HG02938 (cell line): ENCODE data around the gene CASQ1.

Experiments
- ATAC-seq: cut with Tn5 transposase; IDR thresholded peaks from one replicate; pipeline ENCODE4 v1.9.1; 2021; ENCODE audit warnings: mild to moderate bottlenecking, moderate library complexity; ENCODE audit not compliant: unreplicated experiment

Gene CASQ1

DNA sequence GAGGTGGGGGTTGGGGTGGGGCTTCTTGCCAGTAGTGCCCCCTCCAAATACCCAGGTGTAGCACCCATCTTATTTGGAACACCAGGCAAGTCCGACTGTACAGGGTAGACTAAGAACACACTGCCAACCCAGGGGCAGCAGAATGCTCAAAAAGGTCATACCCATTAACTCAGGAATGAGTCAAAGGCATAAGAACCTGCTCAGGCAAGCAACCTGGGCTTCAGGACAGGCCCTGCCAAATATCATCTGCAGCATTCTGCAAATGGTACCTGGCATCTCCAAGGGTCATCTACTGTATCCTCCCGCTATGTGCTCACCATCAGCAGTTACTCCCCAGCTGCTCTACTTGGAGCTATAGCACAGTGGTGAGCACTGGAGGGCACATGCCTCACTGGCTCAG is 34.2 kb downstream of the CASQ1 start:
- ATAC-seq = no peak

GRCh38 chr1:160225345-160225744 is 35.0 kb downstream of the CASQ1 start:
- no peak for ATAC-seq

- ATAC-seq = no peak
These were observed 36.2 kb downstream of the CASQ1 start for GRCh38 chr1:160226623-160227022.

- no peak for ATAC-seq
These were observed 36.7 kb downstream of the CASQ1 start for GRCh38 chr1:160227034-160227433.

DNA sequence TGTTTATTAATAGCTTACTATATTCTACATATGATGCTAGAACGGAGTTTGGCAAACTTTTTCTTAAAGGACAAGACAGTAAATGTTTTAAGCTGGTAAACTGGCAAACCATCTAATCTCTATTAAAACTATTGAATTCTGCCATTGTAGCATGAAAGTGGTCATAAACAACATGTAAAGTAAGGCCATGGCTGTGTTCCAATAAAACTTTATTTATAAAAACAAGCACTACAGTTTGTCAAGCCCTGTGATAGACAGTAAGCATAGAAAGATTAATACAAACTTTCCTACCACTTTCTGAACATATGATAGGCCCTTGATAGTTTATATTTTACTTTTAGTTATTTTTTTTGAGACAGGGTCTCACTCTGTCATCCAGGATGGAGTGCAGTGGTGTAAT is 37.2 kb downstream of the CASQ1 start:
- ATAC-seq = no peak

DNA sequence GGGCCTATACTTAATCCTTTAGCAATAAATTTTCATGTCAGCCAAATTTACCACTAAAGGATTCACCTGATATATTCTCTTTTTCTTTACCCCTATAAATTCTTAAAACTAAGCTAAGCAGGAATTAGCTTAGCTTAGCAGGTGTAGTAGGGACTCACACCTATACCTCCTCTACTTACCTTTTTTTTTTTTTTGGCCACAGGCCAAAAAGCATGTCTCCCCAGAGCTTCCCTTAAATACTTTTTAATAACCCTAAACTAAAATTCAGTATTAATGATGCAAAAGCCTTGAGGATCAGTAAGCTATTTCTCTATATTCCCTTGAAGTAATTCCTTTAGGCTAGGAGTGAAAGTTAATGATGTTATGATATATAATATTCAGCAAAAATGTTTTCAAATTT is 38.1 kb downstream of the CASQ1 start:
- no peak for ATAC-seq

DNA sequence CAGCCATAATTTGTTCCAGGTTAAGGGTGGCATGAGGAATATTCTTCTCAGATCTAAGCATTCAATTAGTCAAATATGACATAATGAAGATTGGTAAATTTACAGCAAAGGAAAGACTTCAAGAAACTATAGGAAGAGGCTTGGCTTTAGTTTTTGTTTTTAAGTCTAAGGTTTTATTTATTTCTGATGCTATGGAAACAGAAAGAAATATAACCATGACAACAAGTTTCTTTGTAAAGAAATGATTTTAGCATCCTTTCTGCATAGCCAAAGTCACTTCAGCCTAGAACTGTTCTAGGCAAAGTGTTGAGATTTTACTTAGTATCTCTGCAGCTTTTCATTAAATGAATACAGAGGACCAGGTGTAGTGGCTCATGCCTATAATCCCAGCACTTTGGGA is 42.5 kb downstream of the CASQ1 start:
- ATAC-seq = no peak

DNA sequence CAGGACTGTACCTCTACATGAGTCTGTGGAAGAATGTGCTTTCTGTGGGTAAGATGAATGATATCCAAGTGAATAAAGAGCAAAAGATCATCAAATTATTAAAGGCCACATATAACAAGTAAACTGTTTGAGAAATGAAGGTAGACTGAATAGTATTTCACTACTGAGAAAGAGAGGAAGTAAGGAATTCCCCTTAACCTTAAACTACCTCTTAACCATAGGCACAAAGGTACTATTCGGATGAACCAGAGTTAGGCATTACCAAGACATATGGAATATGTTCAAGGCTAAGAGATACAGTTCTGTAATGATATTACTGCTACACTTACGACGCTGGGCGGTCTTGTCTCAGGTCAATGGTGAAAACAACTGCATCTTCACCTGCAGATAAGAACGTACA is 46.4 kb downstream of the CASQ1 start:
- no peak for ATAC-seq

- ATAC-seq = no peak
These were observed 47.2 kb downstream of the CASQ1 start for GRCh38 chr1:160237558-160237957.

GRCh38 chr1:160238408-160238807 is 48.0 kb downstream of the CASQ1 start:
- no peak for ATAC-seq

DNA sequence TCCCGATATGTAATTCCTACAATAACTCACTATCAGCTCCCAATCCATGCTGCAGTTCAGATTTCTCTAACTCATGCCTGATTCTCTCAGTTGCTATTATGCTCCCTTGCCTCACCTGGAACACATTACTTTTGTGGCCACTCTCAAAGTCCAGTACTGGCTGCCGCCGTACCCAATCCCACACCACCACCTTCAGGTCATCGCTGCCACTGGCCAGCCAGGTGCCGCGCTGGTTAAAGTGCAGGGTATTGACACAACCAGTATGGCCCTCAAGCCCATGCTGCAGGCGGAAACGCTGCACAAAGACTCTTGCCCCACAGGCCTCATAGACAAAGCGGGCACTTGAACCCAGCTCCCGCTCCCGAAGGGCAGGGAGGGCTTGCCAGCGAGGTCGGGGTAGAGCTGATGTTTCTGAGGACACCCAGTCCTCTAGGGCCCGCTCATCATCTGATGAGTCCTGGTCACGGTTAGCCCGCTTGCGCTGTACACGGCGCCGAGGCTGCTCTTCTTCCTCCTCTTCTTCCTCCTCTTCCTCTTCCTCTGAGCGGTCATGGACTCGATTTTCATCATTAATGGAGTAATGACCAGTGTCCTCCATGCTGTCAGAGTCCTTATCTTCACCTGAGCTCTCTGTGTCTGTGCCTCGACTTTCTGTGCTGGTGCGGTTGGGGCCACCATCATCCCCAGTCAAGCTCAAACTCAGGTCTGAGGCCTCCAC is 49.4 kb downstream of the CASQ1 start:
- ATAC-seq = no peak

DNA sequence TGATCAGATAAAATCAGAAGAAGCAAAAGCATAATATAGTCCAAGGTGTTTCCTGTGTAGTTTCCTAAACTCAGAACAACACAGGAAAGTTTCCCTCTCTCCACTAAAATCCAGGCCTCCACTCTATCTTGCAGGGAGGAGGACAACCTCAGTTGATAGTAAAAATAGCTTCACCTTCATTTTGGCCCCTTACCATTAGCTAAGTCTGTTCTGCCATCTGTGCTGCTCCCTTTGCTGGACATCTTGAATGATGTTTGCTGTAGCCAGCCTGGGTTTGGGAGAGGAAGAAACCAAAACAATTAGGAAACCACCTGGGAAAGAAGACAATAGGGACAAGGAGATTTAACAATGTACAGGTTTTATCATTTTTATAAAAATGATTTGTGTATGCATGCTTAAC is 53.4 kb downstream of the CASQ1 start:
- ATAC-seq = no peak

GRCh38 chr1:160244209-160244608 is 53.8 kb downstream of the CASQ1 start:
- no peak for ATAC-seq

- no peak for ATAC-seq
These were observed 55.1 kb downstream of the CASQ1 start for GRCh38 chr1:160245434-160245833.

DNA sequence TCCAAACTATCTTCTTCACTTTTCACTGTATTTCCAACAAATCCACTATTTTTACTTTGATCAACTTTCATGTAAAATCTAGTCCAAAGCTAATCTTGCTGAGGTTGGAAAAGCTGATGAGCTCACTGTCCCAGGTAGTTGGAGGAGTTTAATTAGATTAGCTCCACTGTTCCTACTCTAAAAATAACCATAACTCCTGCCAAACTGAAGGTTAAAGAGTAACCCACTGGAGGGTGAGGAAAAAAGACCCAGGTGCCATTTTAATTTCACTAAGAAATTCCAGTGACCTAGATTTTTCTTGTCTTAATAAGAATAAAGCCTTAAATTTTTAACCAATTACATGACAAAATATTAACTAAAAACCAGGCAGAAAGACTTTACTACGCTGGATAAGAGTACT is 56.7 kb downstream of the CASQ1 start:
- no peak for ATAC-seq

DNA sequence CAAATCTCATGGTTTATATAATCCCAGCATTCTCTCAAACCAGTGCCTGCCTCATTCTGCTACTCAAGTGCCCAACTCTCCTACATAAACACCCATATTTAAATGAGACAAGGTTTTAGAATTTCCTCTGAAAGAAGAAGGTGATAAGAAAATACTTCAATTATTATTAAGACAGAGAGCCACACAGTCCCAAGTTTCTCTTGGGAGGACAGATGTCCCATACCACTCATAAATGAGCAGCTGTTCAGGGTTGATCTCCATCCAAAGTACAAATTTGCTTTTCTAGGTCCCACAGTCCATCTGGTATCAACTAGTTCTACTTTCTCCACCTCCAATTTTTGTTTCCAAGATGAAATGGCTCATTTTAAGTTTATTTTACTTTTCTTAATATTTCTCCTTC is 60.6 kb downstream of the CASQ1 start:
- ATAC-seq = no peak
